ENCODE results near the gene GFOD1. TPM values are rescaled to one million over a fixed set of nuclear protein-coding genes. Genes with fewer than 3 reads are reported as not detected.
A peak's percentile ranks its signal among the peaks of the same experiment; 100 is the strongest.

Gene GFOD1, protein sequence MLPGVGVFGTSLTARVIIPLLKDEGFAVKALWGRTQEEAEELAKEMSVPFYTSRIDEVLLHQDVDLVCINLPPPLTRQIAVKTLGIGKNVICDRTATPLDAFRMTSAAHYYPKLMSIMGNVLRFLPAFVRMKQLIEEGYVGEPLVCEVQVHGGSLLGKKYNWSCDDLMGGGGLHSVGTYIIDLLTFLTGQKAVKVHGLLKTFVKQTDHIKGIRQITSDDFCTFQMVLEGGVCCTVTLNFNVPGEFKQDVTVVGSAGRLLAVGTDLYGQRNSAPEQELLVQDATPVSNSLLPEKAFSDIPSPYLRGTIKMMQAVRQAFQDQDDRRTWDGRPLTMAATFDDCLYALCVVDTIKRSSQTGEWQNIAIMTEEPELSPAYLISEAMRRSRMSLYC
- 16.2 and 27.4 TPM in 2 replicates for total RNA-seq
- polyA plus RNA-seq = 22.7 and 30.5 TPM in 2 replicates

DNA sequence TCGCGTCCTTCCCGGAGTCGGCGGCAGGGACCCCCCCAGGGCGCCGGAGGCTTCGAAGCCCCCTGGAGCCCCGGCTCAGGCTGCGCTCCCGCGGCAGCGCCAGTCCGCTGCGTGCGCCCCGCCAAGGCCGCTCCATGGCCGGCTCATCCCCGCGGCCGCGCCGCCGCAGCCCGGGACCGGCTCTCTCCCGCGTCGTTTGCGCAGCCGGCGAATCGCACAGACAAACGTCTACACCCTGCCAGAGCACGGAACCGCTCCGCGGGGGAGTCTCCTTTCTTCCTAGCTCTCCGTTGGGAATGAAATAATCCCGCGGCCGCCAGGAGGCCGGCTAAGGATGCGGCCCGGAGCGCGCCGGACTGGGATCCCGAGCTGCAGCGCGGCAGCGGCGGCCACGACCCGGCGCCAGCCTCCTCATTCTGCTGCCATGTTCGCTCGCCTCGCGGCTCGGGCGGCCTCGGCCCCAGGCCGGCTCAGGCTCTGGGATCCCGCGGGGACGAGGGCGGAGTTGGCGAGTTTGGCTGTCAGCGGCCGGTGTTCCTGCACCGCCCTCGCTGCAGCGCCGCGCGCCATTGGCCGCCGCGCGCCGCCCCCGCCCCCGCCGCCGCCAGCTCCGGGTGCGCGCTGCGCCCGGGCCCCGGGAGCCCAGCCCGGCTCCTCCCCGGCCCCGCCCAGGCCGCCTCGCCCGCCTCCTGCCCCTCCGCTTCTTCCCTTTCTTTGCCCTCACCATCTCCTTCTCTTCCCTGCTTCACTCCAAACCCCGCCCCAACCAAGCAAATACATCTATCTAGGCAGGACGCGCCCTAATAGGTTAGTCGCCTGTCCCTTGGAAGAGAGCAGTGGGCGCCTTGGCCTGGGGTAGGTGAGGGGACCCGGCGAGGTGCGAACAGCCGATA is at the start of gene GFOD1:
Gene GFOD1, minus strand, starts transcription at position 479 of the 893 bp plus-strand sequence. CDS start 710 bp downstream, outside the sequence.
- H3K27me3 ChIP-seq = peaks cover 15% of the 10 kb centered on the region
- peak; percentile 92 to 94 for DNase-seq (ENCODE audit: low read depth in 1 of 2, low spot score in 1 of 2)
- peak within 1 kb of the TSS; percentile 69 for H3K27ac ChIP-seq
- H3K36me3 ChIP-seq = no peaks in the 10 kb centered on the region
- peak within 1 kb of the TSS; percentile 84 for H3K4me3 ChIP-seq
- TF ChIP-seq, protein P1, sequence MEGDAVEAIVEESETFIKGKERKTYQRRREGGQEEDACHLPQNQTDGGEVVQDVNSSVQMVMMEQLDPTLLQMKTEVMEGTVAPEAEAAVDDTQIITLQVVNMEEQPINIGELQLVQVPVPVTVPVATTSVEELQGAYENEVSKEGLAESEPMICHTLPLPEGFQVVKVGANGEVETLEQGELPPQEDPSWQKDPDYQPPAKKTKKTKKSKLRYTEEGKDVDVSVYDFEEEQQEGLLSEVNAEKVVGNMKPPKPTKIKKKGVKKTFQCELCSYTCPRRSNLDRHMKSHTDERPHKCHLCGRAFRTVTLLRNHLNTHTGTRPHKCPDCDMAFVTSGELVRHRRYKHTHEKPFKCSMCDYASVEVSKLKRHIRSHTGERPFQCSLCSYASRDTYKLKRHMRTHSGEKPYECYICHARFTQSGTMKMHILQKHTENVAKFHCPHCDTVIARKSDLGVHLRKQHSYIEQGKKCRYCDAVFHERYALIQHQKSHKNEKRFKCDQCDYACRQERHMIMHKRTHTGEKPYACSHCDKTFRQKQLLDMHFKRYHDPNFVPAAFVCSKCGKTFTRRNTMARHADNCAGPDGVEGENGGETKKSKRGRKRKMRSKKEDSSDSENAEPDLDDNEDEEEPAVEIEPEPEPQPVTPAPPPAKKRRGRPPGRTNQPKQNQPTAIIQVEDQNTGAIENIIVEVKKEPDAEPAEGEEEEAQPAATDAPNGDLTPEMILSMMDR (IDR thresholded peaks at IDR 0.05; ENCODE audit: low read depth, low read length) = peak; percentile 6
- H3K9me3 ChIP-seq (ENCODE audit: low read depth) = no peaks in the 10 kb centered on the region
- H3K4me1 ChIP-seq (ENCODE audit: low read depth) = peaks cover 12% of the 10 kb centered on the region

- H3K27ac ChIP-seq = no peak overlapping the region
- no peak overlapping the region for H3K4me3 ChIP-seq
- DNase-seq (ENCODE audit: low read depth in 1 of 2, low spot score in 1 of 2) = no peak
- H3K27me3 ChIP-seq = no peaks in the 10 kb centered on the region
- TF ChIP-seq, protein P1 (IDR thresholded peaks at IDR 0.05; ENCODE audit: low read depth, low read length) = no peak
- peaks cover 6% of the 10 kb centered on the region for H3K4me1 ChIP-seq (ENCODE audit: low read depth)
- no peaks in the 10 kb centered on the region for H3K9me3 ChIP-seq (ENCODE audit: low read depth)
- H3K36me3 ChIP-seq = no peaks in the 10 kb centered on the region
These were observed 49.6 kb upstream of the GFOD1 start for GRCh38 chr6:13536796-13537526.

DNA sequence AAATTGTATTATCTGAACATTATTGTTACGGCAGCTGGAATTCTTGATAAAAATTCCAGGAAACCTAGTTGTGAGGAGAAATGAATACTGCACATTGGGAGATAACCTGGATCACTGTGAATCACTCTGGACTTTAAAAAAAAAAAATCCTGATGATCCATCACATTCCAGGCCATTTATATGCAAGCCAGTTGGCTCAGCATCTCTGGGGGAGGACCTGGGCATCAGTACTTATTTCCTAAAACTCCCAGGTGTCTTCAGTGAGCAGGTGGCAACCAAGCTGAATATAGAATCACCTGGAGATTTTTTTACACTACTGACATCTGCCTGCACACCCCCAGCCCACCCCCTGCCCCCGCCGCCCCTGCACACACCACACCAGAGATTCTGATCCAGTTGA is 47.9 kb upstream of the GFOD1 start:
- H3K36me3 ChIP-seq = no peaks in the 10 kb centered on the region
- no peak overlapping the region for H3K4me3 ChIP-seq
- no peaks in the 10 kb centered on the region for H3K27me3 ChIP-seq
- no peaks in the 10 kb centered on the region for H3K9me3 ChIP-seq (ENCODE audit: low read depth)
- no peak overlapping the region for H3K27ac ChIP-seq
- H3K4me1 ChIP-seq (ENCODE audit: low read depth) = peaks cover 6% of the 10 kb centered on the region
- TF ChIP-seq, protein P1 (IDR thresholded peaks at IDR 0.05; ENCODE audit: low read depth, low read length) = no peak
- no peak for DNase-seq (ENCODE audit: low read depth in 1 of 2, low spot score in 1 of 2)

DNA sequence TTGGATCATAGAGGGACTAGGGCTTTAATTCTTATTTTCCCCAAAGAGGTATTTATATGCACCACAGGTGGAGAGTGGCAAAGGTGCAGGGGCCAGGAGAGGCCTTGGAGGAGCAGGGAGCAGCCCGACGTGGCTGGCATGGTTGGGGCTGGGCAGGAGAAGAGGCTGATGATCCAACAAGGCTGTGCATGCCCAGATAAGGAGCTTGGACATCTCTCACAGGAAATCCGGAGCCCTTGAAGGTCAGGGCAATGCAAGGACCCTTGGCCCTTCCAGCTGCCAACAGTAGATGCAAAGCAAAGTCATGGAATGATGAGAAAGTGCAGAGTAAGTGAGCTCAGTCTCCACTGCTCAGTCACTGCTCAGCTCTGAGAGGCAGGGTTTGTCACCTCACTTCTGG is 47.1 kb upstream of the GFOD1 start:
- H3K36me3 ChIP-seq = no peaks in the 10 kb centered on the region
- no peaks in the 10 kb centered on the region for H3K9me3 ChIP-seq (ENCODE audit: low read depth)
- H3K27ac ChIP-seq = no peak overlapping the region
- no peaks in the 10 kb centered on the region for H3K27me3 ChIP-seq
- H3K4me3 ChIP-seq = no peak overlapping the region
- TF ChIP-seq, protein P1 (IDR thresholded peaks at IDR 0.05; ENCODE audit: low read depth, low read length) = no peak
- H3K4me1 ChIP-seq (ENCODE audit: low read depth) = peaks cover 6% of the 10 kb centered on the region
- no peak for DNase-seq (ENCODE audit: low read depth in 1 of 2, low spot score in 1 of 2)

DNA sequence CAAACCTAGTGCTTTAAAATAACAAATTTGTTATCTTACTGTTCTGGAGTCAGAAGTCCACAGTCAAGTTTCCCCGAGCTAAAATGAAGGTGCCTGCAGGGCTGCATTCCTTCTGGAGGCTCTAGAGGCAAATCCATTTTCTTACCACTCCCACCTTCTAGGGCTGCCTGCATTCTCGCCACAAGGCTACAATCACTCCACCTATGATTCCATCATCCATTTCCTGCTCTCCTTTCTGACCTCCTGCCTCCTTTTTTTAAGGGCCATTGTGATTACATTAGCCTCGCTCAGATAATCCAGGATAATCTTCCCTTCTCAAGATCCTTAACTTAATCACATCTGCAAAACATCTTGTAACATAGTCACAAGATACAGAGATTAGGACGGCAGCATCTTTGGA is 44.6 kb upstream of the GFOD1 start:
- no peak overlapping the region for H3K4me3 ChIP-seq
- TF ChIP-seq, protein P1 (IDR thresholded peaks at IDR 0.05; ENCODE audit: low read depth, low read length) = no peak
- no peaks in the 10 kb centered on the region for H3K36me3 ChIP-seq
- H3K9me3 ChIP-seq (ENCODE audit: low read depth) = no peaks in the 10 kb centered on the region
- H3K27me3 ChIP-seq = no peaks in the 10 kb centered on the region
- DNase-seq (ENCODE audit: low read depth in 1 of 2, low spot score in 1 of 2) = no peak
- H3K27ac ChIP-seq = no peak overlapping the region
- H3K4me1 ChIP-seq (ENCODE audit: low read depth) = peaks cover 19% of the 10 kb centered on the region
